WTC11 (cell line): Measurements from ENCODE around the gene SDHC. TPM values are rescaled to one million over a fixed set of nuclear protein-coding genes. Genes with fewer than 3 reads are reported as not detected.

Experiments
- ATAC-seq: fragments of 200-7000 bp; cut with Tn5 transposase; 2 replicates; pipeline ENCODE4 v1.10.0; 2021; ENCODE audit warnings: mild to moderate bottlenecking, moderate library complexity
- CTCF ChIA-PET: fragments of 300-600 bp; sonication (Branson Sonifier 250); formaldehyde crosslinking; loops from one replicate; lab custom pipeline; 2021; ENCODE audit warnings: antibody characterized with exemption; lab: Charles Lee
- POLR2A ChIA-PET: fragments of 350-600 bp; sonication (Branson Sonifier 250); formaldehyde crosslinking; loops from one replicate; lab custom pipeline; 2021; ENCODE audit warnings: antibody characterized with exemption; lab: Charles Lee
- DNase-seq: peaks from one replicate; pipeline ENCODE4 v3.0.0; 2021; ENCODE audit warnings: low spot score
- H3K27ac Mint-ChIP-seq: 2 replicates; pipeline ENCODE4 v1.8.0; 2021; ENCODE audit warnings: mixed read lengths
- H3K27me3 Mint-ChIP-seq: 2 replicates; pipeline ENCODE4 v1.8.0; 2021; ENCODE audit warnings: low read depth, mild to moderate bottlenecking, moderate library complexity, mixed read lengths
- H3K36me3 Mint-ChIP-seq: 2 replicates; pipeline ENCODE4 v1.8.0; 2021; ENCODE audit warnings: mixed read lengths
- H3K4me1 Mint-ChIP-seq: 2 replicates; pipeline ENCODE4 v1.8.0; 2022; ENCODE audit warnings: mixed read lengths
- H3K4me3 Mint-ChIP-seq: 2 replicates; pipeline ENCODE4 v1.8.0; 2021; ENCODE audit warnings: mild to moderate bottlenecking, moderate library complexity, mixed read lengths
- H3K9me3 Mint-ChIP-seq: 2 replicates; pipeline ENCODE4 v1.8.0; 2021; ENCODE audit warnings: mixed read lengths
- AFF4 ChIP-seq: sonication (generic); formaldehyde crosslinking; IDR thresholded peaks from 2 replicates; pipeline ENCODE4 v1.8.1; 2023; ENCODE audit warnings: mild to moderate bottlenecking, missing genetic modification reagents, borderline replicate concordance
- ESRRA ChIP-seq: sonication (generic); formaldehyde crosslinking; IDR thresholded peaks from 2 replicates; pipeline ENCODE4 v1.8.1; 2022; ENCODE audit warnings: mild to moderate bottlenecking, missing genetic modification reagents, borderline replicate concordance
- FOXJ3 ChIP-seq: sonication (generic); formaldehyde crosslinking; IDR thresholded peaks from 2 replicates; pipeline ENCODE4 v1.9.0; 2021; ENCODE audit warnings: missing genetic modification reagents, mild to moderate bottlenecking, borderline replicate concordance
- FOXK1 ChIP-seq: sonication (generic); formaldehyde crosslinking; IDR thresholded peaks from 2 replicates; pipeline ENCODE4 v1.8.0; 2022; ENCODE audit warnings: mild to moderate bottlenecking, moderate library complexity, missing genetic modification reagents
- GABPB1 ChIP-seq: sonication (generic); formaldehyde crosslinking; IDR thresholded peaks from 2 replicates; pipeline ENCODE4 v1.8.1; 2023; ENCODE audit warnings: mild to moderate bottlenecking, missing genetic modification reagents
- HMGA2 ChIP-seq: fragments of 250-450 bp; sonication (Bioruptor Pico); IDR thresholded peaks from 2 replicates; pipeline ENCODE4 v1.4.0; 2021; ENCODE audit warnings: mild to moderate bottlenecking, moderate library complexity
- HMGXB4 ChIP-seq: sonication (generic); formaldehyde crosslinking; IDR thresholded peaks from 2 replicates; pipeline ENCODE4 v1.8.1; 2023; ENCODE audit warnings: mild to moderate bottlenecking, moderate library complexity, missing genetic modification reagents
- NFE2L1 ChIP-seq: sonication (generic); formaldehyde crosslinking; IDR thresholded peaks from 2 replicates; pipeline ENCODE4 v1.8.1; 2023; ENCODE audit warnings: missing genetic modification reagents
- RELA ChIP-seq: sonication (generic); formaldehyde crosslinking; IDR thresholded peaks from 2 replicates; pipeline ENCODE4 v1.8.1; 2022; ENCODE audit warnings: missing genetic modification reagents, mild to moderate bottlenecking, borderline replicate concordance
- SMAD3 ChIP-seq: sonication (generic); formaldehyde crosslinking; IDR thresholded peaks from 2 replicates; pipeline ENCODE4 v1.8.0; 2022; ENCODE audit warnings: missing genetic modification reagents, mild to moderate bottlenecking, borderline replicate concordance
- total RNA-seq: library from RNA; stranded (reverse); gene quantifications from 3 replicates; pipeline ENCODE4 v1.2.3, GENCODE V29; 2021
- TF ChIP-seq, protein P1 (sequence below): sonication (generic); formaldehyde crosslinking; IDR thresholded peaks from 2 replicates; pipeline ENCODE4 v1.8.0; 2022; ENCODE audit warnings: mild to moderate bottlenecking, missing genetic modification reagents
- TF ChIP-seq, protein P2 (sequence below): fragments of 250-450 bp; sonication (Bioruptor Pico); conservative IDR thresholded peaks from 2 replicates; pipeline ENCODE4 v1.9.0; 2021; ENCODE audit warnings: mild to moderate bottlenecking
- TF ChIP-seq, protein P3 (sequence below): sonication (generic); formaldehyde crosslinking; IDR thresholded peaks from 2 replicates; pipeline ENCODE4 v1.8.0; 2023; ENCODE audit warnings: missing genetic modification reagents, mild to moderate bottlenecking, borderline replicate concordance
- TF ChIP-seq, protein P4 (sequence below): sonication (generic); formaldehyde crosslinking; IDR thresholded peaks from 2 replicates; pipeline ENCODE4 v1.8.1; 2022; ENCODE audit warnings: missing genetic modification reagents, borderline replicate concordance

The SDHC gene
- total RNA-seq, 1 experiment from 2014 or later, result 193 TPM

DNA sequence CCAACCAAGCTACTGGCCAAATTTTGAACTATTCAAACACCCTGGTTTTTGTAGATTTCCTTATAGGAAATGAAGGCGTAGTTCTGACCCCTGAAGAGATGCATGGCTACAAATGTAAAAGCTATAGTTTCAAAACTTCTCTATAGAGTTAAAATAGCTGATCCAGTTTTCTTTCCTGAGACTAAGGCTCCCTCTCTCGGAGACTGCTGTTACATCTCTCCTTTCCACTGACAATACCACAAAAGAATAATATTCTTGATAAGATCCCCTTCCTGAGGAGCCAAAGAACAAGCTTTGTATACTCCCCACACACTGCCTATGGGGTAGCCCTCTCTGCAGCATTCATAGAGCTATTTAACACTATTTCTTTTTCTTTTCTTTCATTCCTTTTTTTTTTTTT, 60.2 kb downstream of the SDHC start:
- Mint-ChIP-seq H3K4me1 (no peaks in the 10 kb centered on the region), H3K27me3 (no peaks in the 10 kb centered on the region), H3K9me3 (no peaks in the 10 kb centered on the region), H3K36me3 (no peaks in the 10 kb centered on the region), H3K4me3 (no peak overlapping the region), H3K27ac (no peak overlapping the region)
- DNase-seq (no peak), ATAC-seq (peak; percentile 46)
- ChIA-PET POLR2A (interaction anchor here (0.6 to 0.7 kb wide), 4 partner anchors 13 to 354 kb away, joined by 3 to 6 read pairs (median 4); partner anchors contain the start of genes F11R and PFDN2), CTCF (interaction anchor here (0.5 to 1.6 kb wide), 12 partner anchors 29 to 209 kb away, joined by 3 to 22 read pairs (median 4); partner anchors contain the start of genes NDUFS2 and TOMM40L)
- TF ChIP-seq SMAD3 (no peak), HMGXB4 (no peak), HMGA2 (CRISPR knock-in tag) (no peak)
- TF ChIP-seq, protein P1, sequence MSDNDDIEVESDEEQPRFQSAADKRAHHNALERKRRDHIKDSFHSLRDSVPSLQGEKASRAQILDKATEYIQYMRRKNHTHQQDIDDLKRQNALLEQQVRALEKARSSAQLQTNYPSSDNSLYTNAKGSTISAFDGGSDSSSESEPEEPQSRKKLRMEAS (CRISPR knock-in tag), result no peak
- TF ChIP-seq, protein P2, sequence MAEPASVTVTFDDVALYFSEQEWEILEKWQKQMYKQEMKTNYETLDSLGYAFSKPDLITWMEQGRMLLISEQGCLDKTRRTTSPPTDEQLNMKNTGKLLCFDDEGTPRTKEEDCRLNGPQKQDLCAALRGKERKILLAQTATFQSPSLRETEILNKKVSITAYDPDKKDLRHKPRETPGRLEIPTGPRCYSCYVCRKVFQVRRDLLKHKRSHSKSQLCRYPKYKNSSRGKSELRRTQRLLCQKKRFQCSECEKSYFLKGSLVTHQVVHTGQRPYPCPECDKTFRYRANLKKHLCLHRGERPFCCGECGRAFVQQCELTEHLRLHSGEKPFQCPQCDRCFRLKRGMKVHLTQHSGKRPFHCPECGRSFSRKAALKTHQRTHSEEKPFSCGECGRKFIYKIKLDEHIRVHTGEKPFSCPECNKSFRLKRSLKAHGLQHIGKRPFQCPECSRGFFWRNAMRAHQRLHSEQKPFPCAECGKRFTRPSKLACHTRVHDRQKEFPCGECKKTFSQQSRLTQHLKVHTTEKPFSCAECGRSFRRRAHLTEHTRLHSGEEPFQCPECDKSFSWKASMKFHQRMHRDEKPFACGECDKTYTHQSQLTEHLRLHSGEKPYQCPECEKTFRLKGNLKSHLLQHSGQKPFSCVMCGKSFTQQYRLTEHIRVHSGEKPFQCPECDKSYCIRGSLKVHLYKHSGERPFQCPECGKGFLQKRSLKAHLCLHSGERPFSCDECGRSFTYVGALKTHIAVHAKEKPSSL (CRISPR knock-in tag), result no peak

GRCh38 chr1:161378014-161378413, 63.8 kb downstream of the SDHC start:
- no peak overlapping the region for H3K27ac Mint-ChIP-seq
- no peaks in the 10 kb centered on the region for H3K4me1 Mint-ChIP-seq
- DNase-seq (no peak), ATAC-seq (no peak)
- POLR2A ChIA-PET, result no interaction called here
- TF ChIP-seq, protein P3, sequence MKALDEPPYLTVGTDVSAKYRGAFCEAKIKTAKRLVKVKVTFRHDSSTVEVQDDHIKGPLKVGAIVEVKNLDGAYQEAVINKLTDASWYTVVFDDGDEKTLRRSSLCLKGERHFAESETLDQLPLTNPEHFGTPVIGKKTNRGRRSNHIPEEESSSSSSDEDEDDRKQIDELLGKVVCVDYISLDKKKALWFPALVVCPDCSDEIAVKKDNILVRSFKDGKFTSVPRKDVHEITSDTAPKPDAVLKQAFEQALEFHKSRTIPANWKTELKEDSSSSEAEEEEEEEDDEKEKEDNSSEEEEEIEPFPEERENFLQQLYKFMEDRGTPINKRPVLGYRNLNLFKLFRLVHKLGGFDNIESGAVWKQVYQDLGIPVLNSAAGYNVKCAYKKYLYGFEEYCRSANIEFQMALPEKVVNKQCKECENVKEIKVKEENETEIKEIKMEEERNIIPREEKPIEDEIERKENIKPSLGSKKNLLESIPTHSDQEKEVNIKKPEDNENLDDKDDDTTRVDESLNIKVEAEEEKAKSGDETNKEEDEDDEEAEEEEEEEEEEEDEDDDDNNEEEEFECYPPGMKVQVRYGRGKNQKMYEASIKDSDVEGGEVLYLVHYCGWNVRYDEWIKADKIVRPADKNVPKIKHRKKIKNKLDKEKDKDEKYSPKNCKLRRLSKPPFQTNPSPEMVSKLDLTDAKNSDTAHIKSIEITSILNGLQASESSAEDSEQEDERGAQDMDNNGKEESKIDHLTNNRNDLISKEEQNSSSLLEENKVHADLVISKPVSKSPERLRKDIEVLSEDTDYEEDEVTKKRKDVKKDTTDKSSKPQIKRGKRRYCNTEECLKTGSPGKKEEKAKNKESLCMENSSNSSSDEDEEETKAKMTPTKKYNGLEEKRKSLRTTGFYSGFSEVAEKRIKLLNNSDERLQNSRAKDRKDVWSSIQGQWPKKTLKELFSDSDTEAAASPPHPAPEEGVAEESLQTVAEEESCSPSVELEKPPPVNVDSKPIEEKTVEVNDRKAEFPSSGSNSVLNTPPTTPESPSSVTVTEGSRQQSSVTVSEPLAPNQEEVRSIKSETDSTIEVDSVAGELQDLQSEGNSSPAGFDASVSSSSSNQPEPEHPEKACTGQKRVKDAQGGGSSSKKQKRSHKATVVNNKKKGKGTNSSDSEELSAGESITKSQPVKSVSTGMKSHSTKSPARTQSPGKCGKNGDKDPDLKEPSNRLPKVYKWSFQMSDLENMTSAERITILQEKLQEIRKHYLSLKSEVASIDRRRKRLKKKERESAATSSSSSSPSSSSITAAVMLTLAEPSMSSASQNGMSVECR (CRISPR knock-in tag), result no peak
- TF ChIP-seq FOXK1 (CRISPR knock-in tag) (no peak), GABPB1 (no peak)
- TF ChIP-seq, protein P2 (CRISPR knock-in tag), result no peak
- H3K4me3 Mint-ChIP-seq, result no peak overlapping the region
- H3K27me3 Mint-ChIP-seq, result no peaks in the 10 kb centered on the region
- H3K9me3 Mint-ChIP-seq, result no peaks in the 10 kb centered on the region
- H3K36me3 Mint-ChIP-seq, result no peaks in the 10 kb centered on the region
- CTCF ChIA-PET, result interaction anchor here (0.7 to 1.8 kb wide), 4 partner anchors 148 to 1709 kb away, joined by 4 to 9 read pairs (median 6); partner anchors contain the start of gene TOMM40L

DNA sequence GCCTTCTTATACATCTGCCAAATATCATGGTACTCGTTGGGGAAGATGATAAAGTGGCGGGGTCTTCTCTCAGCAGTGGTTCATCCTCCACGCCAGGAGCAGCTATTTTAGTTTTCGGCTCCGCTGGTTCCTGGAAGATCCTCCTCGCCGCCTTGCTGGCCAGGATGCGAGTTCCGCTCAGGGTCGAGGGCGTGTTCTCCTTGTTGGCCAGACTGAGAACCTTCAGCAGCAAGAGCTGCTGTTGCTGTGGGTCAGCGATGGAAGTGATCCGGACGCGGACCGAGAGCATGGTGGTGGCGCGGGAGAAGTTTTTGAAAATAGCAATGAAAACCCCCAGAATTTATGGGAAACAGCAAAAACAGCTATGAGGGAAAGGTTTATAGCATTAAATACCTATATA, 64.9 kb downstream of the SDHC start:
- ChIA-PET POLR2A (no interaction called here), CTCF (interaction anchor here (1.0 to 1.8 kb wide), 3 partner anchors 149 to 202 kb away, joined by 3 to 9 read pairs (median 4); partner anchors contain the start of gene B4GALT3)
- ATAC-seq (peak; percentile 30; the same call in 1 of the 2 replicates), DNase-seq (no peak)
- Mint-ChIP-seq H3K27ac (no peak overlapping the region), H3K36me3 (no peaks in the 10 kb centered on the region), H3K27me3 (no peaks in the 10 kb centered on the region), H3K4me1 (peaks cover 7% of the 10 kb centered on the region), H3K4me3 (no peak overlapping the region), H3K9me3 (no peaks in the 10 kb centered on the region)
- no peak for TF ChIP-seq NFE2L1
- no peak for TF ChIP-seq AFF4 (CRISPR knock-in tag)
- TF ChIP-seq ESRRA (CRISPR knock-in tag), result no peak
- TF ChIP-seq FOXJ3 (CRISPR knock-in tag), result no peak
- TF ChIP-seq, protein P4, sequence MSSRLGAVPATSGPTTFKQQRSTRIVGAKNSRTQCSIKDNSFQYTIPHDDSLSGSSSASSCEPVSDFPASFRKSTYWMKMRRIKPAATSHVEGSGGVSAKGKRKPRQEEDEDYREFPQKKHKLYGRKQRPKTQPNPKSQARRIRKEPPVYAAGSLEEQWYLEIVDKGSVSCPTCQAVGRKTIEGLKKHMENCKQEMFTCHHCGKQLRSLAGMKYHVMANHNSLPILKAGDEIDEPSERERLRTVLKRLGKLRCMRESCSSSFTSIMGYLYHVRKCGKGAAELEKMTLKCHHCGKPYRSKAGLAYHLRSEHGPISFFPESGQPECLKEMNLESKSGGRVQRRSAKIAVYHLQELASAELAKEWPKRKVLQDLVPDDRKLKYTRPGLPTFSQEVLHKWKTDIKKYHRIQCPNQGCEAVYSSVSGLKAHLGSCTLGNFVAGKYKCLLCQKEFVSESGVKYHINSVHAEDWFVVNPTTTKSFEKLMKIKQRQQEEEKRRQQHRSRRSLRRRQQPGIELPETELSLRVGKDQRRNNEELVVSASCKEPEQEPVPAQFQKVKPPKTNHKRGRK (CRISPR knock-in tag), result no peak
- TF ChIP-seq RELA (CRISPR knock-in tag), result no peak
